ENCODE results near the gene FEZ2.

The FEZ2 gene

GRCh38 chr2:36560726-36561125 is 37.2 kb downstream of the FEZ2 start:
- DNase-seq, result no peak

GRCh38 chr2:36559221-36559942 is 38.6 kb downstream of the FEZ2 start:
- no peak for DNase-seq

- DNase-seq, result no peak
These were observed 41.1 kb downstream of the FEZ2 start for GRCh38 chr2:36556842-36557241.

GRCh38 chr2:36555789-36556188 is 42.2 kb downstream of the FEZ2 start:
- DNase-seq, result no peak

- DNase-seq, result no peak
These were observed 43.4 kb downstream of the FEZ2 start for GRCh38 chr2:36554531-36554930.

GRCh38 chr2:36553683-36554082 is 44.3 kb downstream of the FEZ2 start:
- no peak for DNase-seq

- no peak for DNase-seq
These were observed 48.0 kb downstream of the FEZ2 start for GRCh38 chr2:36550006-36550405.

GRCh38 chr2:36549165-36549574 is 48.8 kb downstream of the FEZ2 start:
- DNase-seq, result no peak

GRCh38 chr2:36547906-36548305 is 50.1 kb downstream of the FEZ2 start:
- no peak for DNase-seq

- DNase-seq, result no peak
These were observed 52.0 kb downstream of the FEZ2 start for GRCh38 chr2:36545871-36546416.

- no peak for DNase-seq
These were observed 53.2 kb downstream of the FEZ2 start for GRCh38 chr2:36544638-36545338.

- no peak for DNase-seq
These were observed 55.9 kb downstream of the FEZ2 start for GRCh38 chr2:36541891-36542595.

- DNase-seq, result no peak
These were observed 56.8 kb downstream of the FEZ2 start for GRCh38 chr2:36540986-36541754.

- DNase-seq, result no peak
These were observed 58.3 kb downstream of the FEZ2 start for GRCh38 chr2:36539631-36540030.

GRCh38 chr2:36538335-36538734 is 59.6 kb downstream of the FEZ2 start:
- no peak for DNase-seq

GRCh38 chr2:36536776-36537175 is 61.2 kb downstream of the FEZ2 start:
- no peak for DNase-seq

GRCh38 chr2:36535099-36535498 is 62.9 kb downstream of the FEZ2 start:
- no peak for DNase-seq

- DNase-seq, result no peak
These were observed 63.6 kb downstream of the FEZ2 start for GRCh38 chr2:36534275-36534799.

GRCh38 chr2:36530983-36531354 is 67.0 kb downstream of the FEZ2 start:
- no peak for DNase-seq

GRCh38 chr2:36530178-36530982 is 67.6 kb downstream of the FEZ2 start:
- no peak for DNase-seq

- DNase-seq, result no peak
These were observed 69.1 kb downstream of the FEZ2 start for GRCh38 chr2:36528766-36529392.
